ENCODE results near the gene CLK4.
A peak's percentile ranks its signal among the peaks of the same experiment; 100 is the strongest.

The CLK4 gene

GRCh38 chr5:178626484-178627258 lies at the start of gene CLK4:
CLK4 (minus strand) TSS chr5:178627050; CDS start chr5:178623416, 3,634 bp downstream.
- Histone ChIP-seq H3K4me3 (ENCODE audit: low read depth, low read length) (peak within 1 kb of the TSS; percentile 98), H3K27ac (peak within 1 kb of the TSS; percentile 97), H3K27me3 (replicated peaks) (no peaks in the 10 kb centered on the region), H3K36me3 (replicated peaks) (peaks cover 10% of the 10 kb centered on the region)
- in situ Hi-C loops (cut with HindIII; ENCODE audit: low pct_ligation_motif_present, low sequenced_read_pairs) = no loop called here
- DNase-seq = peak; percentile 81
- TF ChIP-seq CTCF (IDR thresholded peaks at IDR 0.05; ENCODE audit: low read depth, low read length, missing control alignments) = no peak

DNA sequence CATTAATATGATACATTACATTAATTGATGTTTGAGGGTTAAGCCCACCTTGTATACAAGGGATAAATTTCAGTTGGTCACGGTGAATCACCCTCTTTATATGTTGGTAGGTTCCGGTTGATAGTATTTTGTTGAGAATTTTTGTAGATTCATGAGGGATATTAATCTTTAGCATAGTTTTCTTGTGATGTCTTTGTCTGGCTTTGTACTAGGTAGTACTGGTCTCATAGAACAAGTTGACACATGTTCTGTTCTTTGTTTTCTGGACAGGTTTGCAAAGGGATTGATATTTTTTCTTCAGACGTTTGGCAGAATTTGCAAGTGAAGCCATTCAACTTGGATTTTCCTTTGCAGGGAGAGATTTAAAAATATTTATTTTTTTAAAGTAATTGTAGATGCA lies 49.1 kb upstream of the CLK4 start:
- H3K4me3 ChIP-seq (ENCODE audit: low read depth, low read length) = no peak overlapping the region
- no peak for TF ChIP-seq CTCF (IDR thresholded peaks at IDR 0.05; ENCODE audit: low read depth, low read length, missing control alignments)
- no peak for DNase-seq
- peak overlapping the region; percentile 36 for H3K27ac ChIP-seq
- in situ Hi-C loops (cut with HindIII; ENCODE audit: low pct_ligation_motif_present, low sequenced_read_pairs) = no loop called here
- H3K27me3 ChIP-seq (replicated peaks) = no peaks in the 10 kb centered on the region
- no peaks in the 10 kb centered on the region for H3K36me3 ChIP-seq (replicated peaks)

DNA sequence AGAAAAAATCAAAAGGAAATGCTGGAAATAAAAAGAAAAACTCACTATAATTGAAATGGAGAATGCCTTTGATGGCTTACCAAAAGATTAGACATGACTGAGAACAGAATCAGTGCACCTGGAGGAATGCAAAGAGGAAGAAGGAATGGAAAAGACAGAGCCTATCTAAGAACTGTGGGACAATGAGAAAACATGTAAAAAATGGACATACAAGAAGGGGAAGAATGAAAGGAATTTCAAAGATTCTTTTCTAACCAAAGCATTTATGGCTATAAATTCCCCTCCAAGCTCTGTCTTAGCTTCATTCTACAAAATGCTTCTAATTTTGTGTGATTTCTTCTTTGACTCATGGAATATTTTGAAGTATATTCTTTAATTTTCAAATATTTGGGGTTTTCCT lies 47.5 kb upstream of the CLK4 start:
- H3K36me3 ChIP-seq (replicated peaks) = no peaks in the 10 kb centered on the region
- no peak overlapping the region for H3K4me3 ChIP-seq (ENCODE audit: low read depth, low read length)
- no peak for DNase-seq
- H3K27ac ChIP-seq = peak overlapping the region; percentile 35
- no peak for TF ChIP-seq CTCF (IDR thresholded peaks at IDR 0.05; ENCODE audit: low read depth, low read length, missing control alignments)
- no peaks in the 10 kb centered on the region for H3K27me3 ChIP-seq (replicated peaks)
- in situ Hi-C loops (cut with HindIII; ENCODE audit: low pct_ligation_motif_present, low sequenced_read_pairs) = no loop called here

DNA sequence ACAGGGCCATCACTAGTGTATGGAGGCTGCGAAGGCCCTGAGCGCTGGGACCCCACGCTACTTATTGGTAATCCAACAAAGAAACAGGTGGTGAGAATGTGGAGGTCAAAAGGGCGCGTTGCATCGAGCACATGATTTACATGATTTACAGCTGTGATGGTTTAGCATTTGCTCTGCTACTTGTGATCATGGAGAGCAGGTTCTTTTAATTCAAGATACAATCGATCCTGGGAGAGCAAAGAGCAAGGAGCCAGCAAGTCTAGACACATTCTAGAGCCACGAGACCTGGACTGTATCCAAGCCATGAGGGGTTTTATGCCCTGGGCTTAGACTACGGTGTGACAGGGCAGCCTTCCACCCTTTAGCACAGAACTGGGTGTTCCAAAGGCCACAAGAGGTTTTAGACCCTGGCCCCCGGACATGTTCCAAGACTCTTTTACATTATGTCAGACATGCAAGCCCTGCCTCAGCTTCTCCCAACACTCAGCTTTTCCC lies 47.0 kb upstream of the CLK4 start:
- Histone ChIP-seq H3K27ac (peak overlapping the region; percentile 35), H3K4me3 (ENCODE audit: low read depth, low read length) (no peak overlapping the region), H3K36me3 (replicated peaks) (no peaks in the 10 kb centered on the region), H3K27me3 (replicated peaks) (no peaks in the 10 kb centered on the region)
- DNase-seq = no peak
- in situ Hi-C loops (cut with HindIII; ENCODE audit: low pct_ligation_motif_present, low sequenced_read_pairs) = no loop called here
- TF ChIP-seq CTCF (IDR thresholded peaks at IDR 0.05; ENCODE audit: low read depth, low read length, missing control alignments) = no peak

GRCh38 chr5:178672630-178673029 lies 45.8 kb upstream of the CLK4 start:
- Histone ChIP-seq H3K36me3 (replicated peaks) (no peaks in the 10 kb centered on the region), H3K4me3 (ENCODE audit: low read depth, low read length) (no peak overlapping the region), H3K27me3 (replicated peaks) (no peaks in the 10 kb centered on the region), H3K27ac (no peak overlapping the region)
- DNase-seq = no peak
- in situ Hi-C loops (cut with HindIII; ENCODE audit: low pct_ligation_motif_present, low sequenced_read_pairs) = no loop called here
- no peak for TF ChIP-seq CTCF (IDR thresholded peaks at IDR 0.05; ENCODE audit: low read depth, low read length, missing control alignments)
